OCI-LY1 (cell line): ENCODE measurements around the gene PMVK.

Experiments used
- H2AFZ ChIP-seq: fragments of 200-600 bp; sonication (generic), shearing (Covaris generic); 2 replicates; pipeline ENCODE4 v1.6.0; 2014; ENCODE audit warnings: antibody characterized with exemption, mild to moderate bottlenecking, low read length
- H3F3A ChIP-seq: fragments of 200-600 bp; sonication (generic), shearing (Covaris generic); 2 replicates; pipeline ENCODE4 v1.6.0; 2014; ENCODE audit warnings: mild to moderate bottlenecking, antibody characterized with exemption, low read length, moderate library complexity; ENCODE audit not compliant: insufficient read depth
- H3K27ac ChIP-seq: fragments of 200-600 bp; sonication (generic); 2 replicates; pipeline ENCODE4 v1.5.1; 2014; ENCODE audit warnings: low read length, mixed run types, mild to moderate bottlenecking, low read depth; ENCODE audit not compliant: poor library complexity, severe bottlenecking
- H3K27me3 ChIP-seq: fragments of 200-600 bp; sonication (generic); 2 replicates; pipeline ENCODE4 v1.6.0; 2014; ENCODE audit warnings: antibody characterized with exemption, mild to moderate bottlenecking, low read length, moderate library complexity; ENCODE audit not compliant: insufficient read depth
- H3K36me3 ChIP-seq: fragments of 200-600 bp; sonication (generic); 2 replicates; pipeline ENCODE4 v1.6.1; 2014; ENCODE audit warnings: mild to moderate bottlenecking, antibody characterized with exemption, low read length, moderate library complexity, mixed read lengths; ENCODE audit not compliant: insufficient read depth
- H3K4me1 ChIP-seq: fragments of 200-600 bp; sonication (generic); 2 replicates; pipeline ENCODE4 v1.5.1; 2014; ENCODE audit warnings: mild to moderate bottlenecking, low read length, moderate library complexity; ENCODE audit not compliant: insufficient read depth, severe bottlenecking
- H3K4me2 ChIP-seq: fragments of 200-600 bp; sonication (generic), shearing (Covaris generic); 2 replicates; pipeline ENCODE4 v1.6.1; 2014; ENCODE audit warnings: low read length
- H3K4me3 ChIP-seq: fragments of 200-600 bp; sonication (generic); 2 replicates; pipeline ENCODE4 v1.5.1; 2014; ENCODE audit warnings: low read length, low read depth, mild to moderate bottlenecking, mixed read lengths; ENCODE audit not compliant: poor library complexity, severe bottlenecking
- H3K79me2 ChIP-seq: fragments of 200-600 bp; shearing (Covaris generic); 2 replicates; pipeline ENCODE4 v1.6.1; 2016; ENCODE audit warnings: mixed run types, low read length, mixed read lengths; ENCODE audit not compliant: insufficient read depth
- H3K9ac ChIP-seq: fragments of 200-600 bp; sonication (generic), shearing (Covaris generic); 2 replicates; pipeline ENCODE4 v1.6.1; 2014; ENCODE audit warnings: mild to moderate bottlenecking, low read length, mixed read lengths
- H3K9me2 ChIP-seq: fragments of 200-600 bp; sonication (generic), shearing (Covaris generic); 2 replicates; pipeline ENCODE4 v1.6.1; 2014; ENCODE audit warnings: low read depth, mild to moderate bottlenecking, low read length, mixed read lengths
- H3K9me3 ChIP-seq: fragments of 200-600 bp; shearing (Covaris generic); 2 replicates; pipeline ENCODE4 v1.6.1; 2014; ENCODE audit warnings: low read length, mixed read lengths
- H4K20me1 ChIP-seq: fragments of 200-600 bp; sonication (generic), shearing (Covaris generic); 2 replicates; pipeline ENCODE4 v1.6.0; 2016; ENCODE audit warnings: mild to moderate bottlenecking, low read length; ENCODE audit not compliant: insufficient read depth
- CTCF ChIP-seq: fragments of 200-600 bp; sonication (generic), shearing (Covaris generic); IDR thresholded peaks from 2 replicates; pipeline ENCODE4 v1.5.1; 2017; ENCODE audit warnings: mild to moderate bottlenecking, antibody characterized with exemption, low read length, moderate library complexity, mixed read lengths
- EZH2 ChIP-seq: fragments of 200-600 bp; sonication (generic), shearing (Covaris generic); IDR thresholded peaks from 2 replicates; pipeline ENCODE4 v1.8.0; 2017; ENCODE audit warnings: borderline replicate concordance, mixed run types, mild to moderate bottlenecking, antibody characterized with exemption, low read length, moderate library complexity, mixed read lengths

PMVK gene

DNA sequence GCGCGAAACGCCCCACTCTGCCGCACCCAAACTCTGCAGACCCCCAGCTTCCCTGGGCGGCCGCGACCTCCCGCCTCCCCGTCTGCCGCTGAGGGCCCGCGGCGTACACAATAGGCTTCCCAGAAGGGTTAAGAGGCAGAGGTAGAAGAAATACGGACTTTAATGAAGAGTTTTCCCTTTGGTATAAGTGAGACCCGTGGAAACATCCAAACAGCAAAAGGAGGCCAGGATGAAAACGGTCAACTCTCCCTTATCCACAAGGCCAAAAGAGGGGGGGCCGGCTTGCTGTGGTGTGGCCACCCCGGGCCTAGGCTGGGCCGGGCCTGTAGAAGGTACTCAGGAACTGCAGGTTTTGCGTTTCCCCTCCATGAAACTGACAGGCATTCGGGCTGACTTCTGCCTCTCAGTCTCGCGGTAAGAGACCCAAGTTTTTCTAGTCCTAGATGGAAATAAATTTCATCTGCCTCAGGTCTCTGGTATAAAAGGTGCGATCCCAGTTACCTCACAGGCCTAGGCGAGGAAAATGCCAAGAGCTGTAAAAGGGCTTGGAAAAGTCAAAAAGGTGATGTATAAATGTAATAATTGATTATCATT lies 25.7 kb upstream of the PMVK start:
- Histone ChIP-seq H3K4me1 (peaks cover 28% of the 10 kb centered on the region), H4K20me1 (no peaks in the 10 kb centered on the region), H3K4me3 (peak overlapping the region; percentile 75), H3K9ac (peak overlapping the region; percentile 99), H3K27me3 (no peaks in the 10 kb centered on the region), H3K36me3 (peaks cover 50% of the 10 kb centered on the region), H3K9me2 (no peaks in the 10 kb centered on the region), H3F3A (no peaks in the 10 kb centered on the region), H3K27ac (peak overlapping the region; percentile 81), H3K9me3 (no peaks in the 10 kb centered on the region), H3K79me2 (peaks cover 5% of the 10 kb centered on the region; the same call in 1 of the 2 replicates), H2AFZ (no peak overlapping the region), H3K4me2 (peak overlapping the region; percentile 71)
- TF ChIP-seq EZH2 (no peak), CTCF (no peak)

DNA sequence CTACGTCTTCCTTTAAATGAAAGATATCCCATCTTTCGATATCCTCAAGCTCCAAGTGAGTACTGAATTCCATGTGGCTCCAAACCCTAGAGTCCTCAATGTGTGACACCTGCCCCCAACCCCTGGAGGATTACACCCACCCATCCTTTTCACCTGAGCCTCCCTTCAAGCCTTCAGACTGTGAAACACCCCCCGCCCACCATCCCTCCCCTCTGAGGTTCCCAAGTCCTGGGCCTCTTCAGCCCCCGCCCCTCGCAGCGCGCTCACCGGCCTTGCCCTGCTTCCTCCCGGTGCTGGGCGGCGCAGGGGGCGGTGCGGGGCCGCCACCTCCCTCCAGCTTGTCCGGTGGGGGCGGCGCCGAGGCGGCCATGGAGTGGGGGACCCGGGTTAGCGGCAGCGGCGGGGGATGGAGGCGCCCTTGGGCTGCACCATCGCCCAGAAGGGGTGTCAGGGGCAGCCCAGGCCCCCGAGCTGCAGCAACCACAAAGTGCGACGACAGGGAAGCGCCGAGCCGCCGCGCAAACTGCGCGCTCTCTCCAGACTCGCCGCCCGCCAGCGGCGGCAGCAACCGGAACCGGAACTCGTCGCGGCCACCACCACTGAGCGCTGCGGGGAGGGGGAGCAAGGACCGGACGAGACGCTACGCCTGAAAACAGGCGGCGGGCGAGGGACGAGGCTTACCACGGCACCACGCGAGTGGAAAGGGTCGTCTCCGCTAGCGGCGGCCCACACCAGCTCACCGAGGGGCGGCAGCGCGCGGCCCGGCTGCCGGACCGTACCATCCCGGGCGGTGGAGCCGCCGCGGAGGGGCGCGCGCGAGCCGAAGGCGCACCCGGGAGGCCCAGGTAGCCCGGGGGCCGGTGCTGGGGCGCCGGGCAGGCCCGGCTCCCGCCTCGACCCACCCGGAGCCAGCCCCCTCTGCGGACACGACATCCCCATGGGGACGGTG lies 25.0 kb upstream of the PMVK start, which contains the start of gene PYGO2:
TSS of gene PYGO2 (minus strand) at position 576 of the 949 bp plus-strand sequence. CDS start at position 370, 206 bp downstream.
- Histone ChIP-seq H3K9me3 (no peaks in the 10 kb centered on the region), H3K4me1 (peaks cover 34% of the 10 kb centered on the region), H4K20me1 (no peaks in the 10 kb centered on the region), H3K27ac (peak within 1 kb of the TSS; percentile 81), H3K9ac (peak within 1 kb of the TSS; percentile 99), H3K4me3 (peak within 1 kb of the TSS; percentile 75), H3K9me2 (no peaks in the 10 kb centered on the region), H3F3A (no peaks in the 10 kb centered on the region), H2AFZ (no peak within 1 kb of the TSS), H3K79me2 (peaks cover 5% of the 10 kb centered on the region; the same call in 1 of the 2 replicates), H3K36me3 (peaks cover 42% of the 10 kb centered on the region), H3K4me2 (peak within 1 kb of the TSS; percentile 71), H3K27me3 (no peaks in the 10 kb centered on the region)
- TF ChIP-seq EZH2, result no peak
- TF ChIP-seq CTCF, result peak; percentile 80

GRCh38 chr1:154960446-154961136 lies 24.1 kb upstream of the PMVK start:
- peak overlapping the region; percentile 71 for H3K4me2 ChIP-seq
- H3K4me1 ChIP-seq, result peaks cover 42% of the 10 kb centered on the region
- peaks cover 34% of the 10 kb centered on the region for H3K36me3 ChIP-seq
- H3K9ac ChIP-seq, result peak overlapping the region; percentile 99
- no peaks in the 10 kb centered on the region for H3K9me3 ChIP-seq
- H3K79me2 ChIP-seq, result peaks cover 5% of the 10 kb centered on the region; the same call in 1 of the 2 replicates
- peak overlapping the region; percentile 81 for H3K27ac ChIP-seq
- no peaks in the 10 kb centered on the region for H4K20me1 ChIP-seq
- no peaks in the 10 kb centered on the region for H3F3A ChIP-seq
- no peaks in the 10 kb centered on the region for H3K27me3 ChIP-seq
- TF ChIP-seq EZH2, result no peak
- H3K9me2 ChIP-seq, result no peaks in the 10 kb centered on the region
- no peak overlapping the region for H2AFZ ChIP-seq
- H3K4me3 ChIP-seq, result peak overlapping the region; percentile 75
